SU-DHL-6 (cell line): ENCODE data around the gene VPS4B.

Experiments
- CTCF ChIP-seq: fragments of 200-600 bp; sonication (generic); IDR thresholded peaks from one replicate; pipeline ENCODE4 v1.5.1; 2017; ENCODE audit warnings: antibody characterized with exemption, mild to moderate bottlenecking, low read length, moderate library complexity; ENCODE audit not compliant: insufficient read depth, poor library complexity, severe bottlenecking
- EZH2phosphoT487 ChIP-seq: fragments of 200-600 bp; sonication (generic), shearing (Covaris generic); conservative IDR thresholded peaks from 2 replicates; pipeline ENCODE4 v1.6.1; 2018; ENCODE audit warnings: mild to moderate bottlenecking, antibody characterized with exemption, low read length, moderate library complexity, mixed read lengths

- TF ChIP-seq CTCF (no peak), EZH2phosphoT487 (no peak)
These were observed 19.8 kb downstream of the VPS4B start for GRCh38 chr18:63402246-63403162.
